ENCODE measurements around the gene SUGP2. TPM values are rescaled to one million over a fixed set of nuclear protein-coding genes. Genes with fewer than 3 reads are reported as not detected.
A peak's percentile ranks its signal among the peaks of the same experiment; 100 is the strongest.

SUGP2 gene
- total RNA-seq, 1 experiment from 2014 or later: 74.1 TPM

GRCh38 chr19:19039901-19040300 is 6.6 kb upstream of the SUGP2 start:
- H3K4me3 Mint-ChIP-seq (ENCODE audit: unreplicated experiment): no peak overlapping the region
- ChIA-PET CTCF (no interaction called here), POLR2A (interaction anchor here (0.6 kb wide), 1 partner anchor 152 kb away, joined by 3 read pairs; no protein-coding TSS in a partner anchor)
- Histone ChIP-seq H3K36me3 (ENCODE audit: control insufficient read depth, insufficient read depth, low read length) (peaks cover 2% of the 10 kb centered on the region; the same call in 1 of the 2 replicates), H3K4me3 (ENCODE audit: low read depth, low read length) (no peak overlapping the region), H3K9me3 (peaks cover 11% of the 10 kb centered on the region; the same call in 1 of the 2 replicates), H3K27me3 (replicated peaks; ENCODE audit: control insufficient read depth, insufficient read depth, low read length) (no peaks in the 10 kb centered on the region), H3K4me1 (no peaks in the 10 kb centered on the region; the same call in 1 of the 2 replicates)
- H3K27me3 Mint-ChIP-seq (ENCODE audit: insufficient read depth, unreplicated experiment): no peaks in the 10 kb centered on the region
- no peaks in the 10 kb centered on the region for H3K4me1 Mint-ChIP-seq (ENCODE audit: low read depth, unreplicated experiment)
- H3K27ac Mint-ChIP-seq (ENCODE audit: unreplicated experiment): no peak overlapping the region
- no peak for DNase-seq
- TF ChIP-seq CTCF (IDR thresholded peaks at IDR 0.05; ENCODE audit: insufficient read depth in 1 of 2, low read depth in 1 of 2, low read length in 1 of 2, severe bottlenecking in 1 of 2, unreplicated experiment in 1 of 2): no peak
- intact Hi-C loops (cut with micrococcal nuclease; ENCODE audit: unreplicated experiment): no loop called here
- no TSS peak for BruUV-seq (replicated peaks)
- no peaks in the 10 kb centered on the region for H3K9me3 Mint-ChIP-seq (ENCODE audit: unreplicated experiment)
- H3K36me3 Mint-ChIP-seq (ENCODE audit: insufficient read depth, unreplicated experiment): peaks cover 29% of the 10 kb centered on the region

DNA sequence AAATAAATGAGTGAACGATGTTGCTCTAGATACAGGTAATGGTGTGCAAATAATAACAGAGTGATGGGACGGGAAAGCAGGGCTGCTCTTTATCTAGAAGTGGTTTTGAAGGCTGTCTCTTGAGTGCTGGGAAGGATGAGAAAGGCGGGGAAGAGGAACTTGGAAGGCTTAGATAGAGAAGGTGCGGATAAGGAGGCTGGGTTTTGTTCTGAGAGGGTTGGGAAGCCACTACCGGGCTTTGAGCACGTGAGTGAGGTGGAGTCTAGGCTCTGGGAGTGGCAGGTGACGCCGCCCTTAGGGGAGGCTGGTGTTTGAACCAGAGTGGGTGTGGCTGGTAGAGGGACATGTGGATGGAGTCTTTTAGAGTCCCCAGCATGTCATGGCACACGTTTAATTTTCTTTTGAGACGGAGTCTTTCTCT is 897 bp upstream of the SUGP2 start:
- Mint-ChIP-seq H3K4me1 (ENCODE audit: low read depth, unreplicated experiment) (no peaks in the 10 kb centered on the region), H3K9me3 (ENCODE audit: unreplicated experiment) (no peaks in the 10 kb centered on the region), H3K27me3 (ENCODE audit: insufficient read depth, unreplicated experiment) (no peaks in the 10 kb centered on the region), H3K36me3 (ENCODE audit: insufficient read depth, unreplicated experiment) (peaks cover 41% of the 10 kb centered on the region), H3K4me3 (ENCODE audit: unreplicated experiment) (peak overlapping the region; percentile 96), H3K27ac (ENCODE audit: unreplicated experiment) (peak overlapping the region; percentile 85)
- Histone ChIP-seq H3K4me3 (ENCODE audit: low read depth, low read length) (peak overlapping the region; percentile 77), H3K4me1 (no peaks in the 10 kb centered on the region; the same call in 1 of the 2 replicates), H3K27me3 (replicated peaks; ENCODE audit: control insufficient read depth, insufficient read depth, low read length) (no peaks in the 10 kb centered on the region), H3K36me3 (ENCODE audit: control insufficient read depth, insufficient read depth, low read length) (peaks cover 2% of the 10 kb centered on the region; the same call in 1 of the 2 replicates), H3K9me3 (peaks cover 11% of the 10 kb centered on the region; the same call in 1 of the 2 replicates)
- ChIA-PET POLR2A (no interaction called here), CTCF (no interaction called here)
- TF ChIP-seq CTCF (IDR thresholded peaks at IDR 0.05; ENCODE audit: insufficient read depth in 1 of 2, low read depth in 1 of 2, low read length in 1 of 2, severe bottlenecking in 1 of 2, unreplicated experiment in 1 of 2): no peak
- DNase-seq: peak; percentile 80 to 85
- intact Hi-C loops (cut with micrococcal nuclease; ENCODE audit: unreplicated experiment): no loop called here
- BruUV-seq (replicated peaks): TSS peak; percentile 70

- BruUV-seq (replicated peaks): no TSS peak
- Histone ChIP-seq H3K4me3 (ENCODE audit: low read depth, low read length) (peak overlapping the region; percentile 77), H3K36me3 (ENCODE audit: control insufficient read depth, insufficient read depth, low read length) (peaks cover 2% of the 10 kb centered on the region; the same call in 1 of the 2 replicates), H3K9me3 (peaks cover 11% of the 10 kb centered on the region; the same call in 1 of the 2 replicates), H3K4me1 (no peaks in the 10 kb centered on the region; the same call in 1 of the 2 replicates), H3K27me3 (replicated peaks; ENCODE audit: control insufficient read depth, insufficient read depth, low read length) (no peaks in the 10 kb centered on the region)
- peaks cover 44% of the 10 kb centered on the region for H3K36me3 Mint-ChIP-seq (ENCODE audit: insufficient read depth, unreplicated experiment)
- H3K4me1 Mint-ChIP-seq (ENCODE audit: low read depth, unreplicated experiment): no peaks in the 10 kb centered on the region
- ChIA-PET CTCF (no interaction called here), POLR2A (no interaction called here)
- peak overlapping the region; percentile 78 for H3K27ac Mint-ChIP-seq (ENCODE audit: unreplicated experiment)
- TF ChIP-seq CTCF (IDR thresholded peaks at IDR 0.05; ENCODE audit: insufficient read depth in 1 of 2, low read depth in 1 of 2, low read length in 1 of 2, severe bottlenecking in 1 of 2, unreplicated experiment in 1 of 2): no peak
- H3K4me3 Mint-ChIP-seq (ENCODE audit: unreplicated experiment): peak overlapping the region; percentile 96
- intact Hi-C loops (cut with micrococcal nuclease; ENCODE audit: unreplicated experiment): no loop called here
- H3K27me3 Mint-ChIP-seq (ENCODE audit: insufficient read depth, unreplicated experiment): no peaks in the 10 kb centered on the region
- no peak for DNase-seq
- no peaks in the 10 kb centered on the region for H3K9me3 Mint-ChIP-seq (ENCODE audit: unreplicated experiment)
Observed at GRCh38 chr19:19033176-19033425, 216 bp downstream of the SUGP2 start.
